Measurements from ENCODE around the gene SH3PXD2A. TPM values are rescaled to one million over a fixed set of nuclear protein-coding genes. Genes with fewer than 3 reads are reported as not detected.

Gene SH3PXD2A
- total RNA-seq, 3 donors from 2014 or later, result 14.3 to 30.5 (median 14.7) TPM

DNA sequence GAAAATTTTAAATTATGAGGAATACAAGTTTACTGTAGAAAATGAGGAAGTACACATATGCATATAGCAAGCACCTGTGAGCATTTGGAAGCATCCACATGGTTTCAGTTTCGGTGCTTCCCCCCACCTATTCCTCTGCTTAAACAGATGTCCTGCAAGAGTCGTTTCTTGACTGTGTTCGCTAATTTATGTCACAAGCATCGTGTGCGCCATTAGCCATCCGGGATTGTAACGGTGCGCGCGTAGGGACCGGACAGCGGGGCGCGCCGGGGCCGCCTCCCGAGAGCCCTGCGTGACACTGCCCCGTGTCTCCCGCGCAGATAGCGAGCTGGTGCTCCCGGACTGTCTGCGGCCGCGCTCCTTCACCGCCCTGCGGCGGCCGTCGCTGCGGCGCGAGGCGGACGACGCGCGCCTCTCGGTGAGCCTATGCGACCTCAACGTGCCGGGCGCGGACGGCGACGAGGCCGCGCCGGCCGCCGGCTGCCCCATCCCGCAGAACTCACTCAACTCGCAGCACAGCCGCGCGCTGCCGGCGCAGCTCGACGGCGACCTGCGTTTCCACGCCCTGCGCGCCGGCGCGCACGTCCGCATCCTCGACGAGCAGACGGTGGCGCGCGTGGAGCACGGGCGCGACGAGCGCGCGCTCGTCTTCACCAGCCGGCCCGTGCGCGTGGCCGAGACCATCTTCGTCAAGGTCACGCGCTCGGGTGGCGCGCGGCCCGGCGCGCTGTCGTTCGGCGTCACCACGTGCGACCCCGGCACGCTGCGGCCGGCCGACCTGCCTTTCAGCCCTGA, 271.0 kb downstream of the SH3PXD2A start:
- Histone ChIP-seq H3K4me3 (peak overlapping the region; percentile 41 to 67 (median 51)), H3K9me3 (peaks cover 7 to 8% of the 10 kb centered on the region in 2 donors), H3K27ac (peak overlapping the region in 1 of 2 donors; percentile 25), H3K4me1 (no peaks in the 10 kb centered on the region), H3K27me3 (no peaks in the 10 kb centered on the region), H3K36me3 (no peaks in the 10 kb centered on the region)
- TF ChIP-seq POLR2AphosphoS5 (IDR thresholded peaks at IDR 0.05) (no peak), POLR2A (IDR thresholded peaks at IDR 0.05) (no peak)
- intact Hi-C loops (cut with DNase I; ENCODE audit: low total_unique reads), result no loop called here
- DNase-seq (ENCODE audit: low spot score in 2 of 2), result no peak

DNA sequence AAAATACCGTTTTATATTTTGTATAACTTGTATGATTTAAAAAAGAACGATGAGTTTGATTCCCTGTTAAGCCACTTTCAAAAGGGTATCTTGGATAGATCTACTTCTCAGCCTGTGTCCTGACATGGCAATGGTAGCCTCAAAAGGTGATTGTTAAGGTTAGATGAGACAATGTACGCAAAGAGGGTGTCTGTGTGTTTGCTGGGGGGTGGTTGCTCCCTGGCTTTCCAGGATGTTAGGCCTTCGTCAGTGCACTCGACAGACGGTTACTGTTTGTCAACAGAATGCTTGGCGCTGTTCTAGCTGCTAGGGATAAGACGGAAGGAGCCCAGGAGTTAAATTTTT, 271.5 kb downstream of the SH3PXD2A start:
- DNase-seq (ENCODE audit: low spot score in 2 of 2), result no peak
- intact Hi-C loops (cut with DNase I; ENCODE audit: low total_unique reads), result no loop called here
- Histone ChIP-seq H3K4me1 (no peaks in the 10 kb centered on the region), H3K27ac (no peak overlapping the region), H3K4me3 (peak overlapping the region; percentile 41 to 67 (median 51)), H3K36me3 (no peaks in the 10 kb centered on the region), H3K9me3 (peaks cover 7 to 8% of the 10 kb centered on the region in 2 donors), H3K27me3 (no peaks in the 10 kb centered on the region)
- TF ChIP-seq POLR2A (IDR thresholded peaks at IDR 0.05) (no peak), POLR2AphosphoS5 (IDR thresholded peaks at IDR 0.05) (no peak)
- TF ChIP-seq, protein P1, sequence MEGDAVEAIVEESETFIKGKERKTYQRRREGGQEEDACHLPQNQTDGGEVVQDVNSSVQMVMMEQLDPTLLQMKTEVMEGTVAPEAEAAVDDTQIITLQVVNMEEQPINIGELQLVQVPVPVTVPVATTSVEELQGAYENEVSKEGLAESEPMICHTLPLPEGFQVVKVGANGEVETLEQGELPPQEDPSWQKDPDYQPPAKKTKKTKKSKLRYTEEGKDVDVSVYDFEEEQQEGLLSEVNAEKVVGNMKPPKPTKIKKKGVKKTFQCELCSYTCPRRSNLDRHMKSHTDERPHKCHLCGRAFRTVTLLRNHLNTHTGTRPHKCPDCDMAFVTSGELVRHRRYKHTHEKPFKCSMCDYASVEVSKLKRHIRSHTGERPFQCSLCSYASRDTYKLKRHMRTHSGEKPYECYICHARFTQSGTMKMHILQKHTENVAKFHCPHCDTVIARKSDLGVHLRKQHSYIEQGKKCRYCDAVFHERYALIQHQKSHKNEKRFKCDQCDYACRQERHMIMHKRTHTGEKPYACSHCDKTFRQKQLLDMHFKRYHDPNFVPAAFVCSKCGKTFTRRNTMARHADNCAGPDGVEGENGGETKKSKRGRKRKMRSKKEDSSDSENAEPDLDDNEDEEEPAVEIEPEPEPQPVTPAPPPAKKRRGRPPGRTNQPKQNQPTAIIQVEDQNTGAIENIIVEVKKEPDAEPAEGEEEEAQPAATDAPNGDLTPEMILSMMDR (IDR thresholded peaks at IDR 0.05), result no peak

DNA sequence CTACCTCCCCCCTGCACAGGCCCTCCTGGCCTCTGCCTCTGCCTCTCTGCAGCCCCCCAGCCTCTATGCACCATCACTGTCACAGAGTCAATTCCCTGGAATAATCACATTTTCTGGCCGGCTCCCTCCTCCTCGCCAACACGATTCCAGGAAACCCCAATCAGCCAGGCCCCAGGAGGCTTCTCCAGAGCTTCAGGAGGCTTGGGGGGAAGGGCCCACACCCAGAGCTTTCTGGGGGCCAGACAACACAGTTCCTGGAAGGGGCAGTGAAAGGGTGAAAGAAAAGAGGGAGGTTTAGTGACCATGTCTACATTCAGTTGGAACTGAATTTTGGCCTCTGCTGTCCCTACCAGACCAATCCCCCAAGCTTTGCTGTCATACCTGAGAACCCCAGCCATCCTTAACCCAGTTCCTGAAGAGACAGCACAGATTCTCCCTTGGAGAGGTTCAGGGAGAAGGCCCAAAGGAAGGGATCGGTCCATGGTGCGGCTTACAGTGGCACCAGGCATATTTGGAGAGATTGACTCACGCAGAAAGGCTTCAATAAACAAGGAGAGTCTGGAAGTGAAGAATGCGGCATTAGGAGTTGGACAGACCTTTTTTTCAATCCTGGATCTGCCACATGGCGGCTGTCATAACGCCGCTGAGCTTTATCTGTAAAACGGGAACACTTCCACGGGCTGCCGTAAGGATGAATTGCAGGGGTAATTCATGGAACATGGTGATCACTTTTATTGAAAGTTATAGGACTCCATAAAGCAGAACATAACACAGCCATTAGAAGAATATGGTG, 272.8 kb downstream of the SH3PXD2A start:
- no peak for DNase-seq (ENCODE audit: low spot score in 2 of 2)
- no peaks in the 10 kb centered on the region for H3K4me1 ChIP-seq
- intact Hi-C loops (cut with DNase I; ENCODE audit: low total_unique reads), result no loop called here
- H3K9me3 ChIP-seq, result peaks cover 0 to 5% of the 10 kb centered on the region in 2 donors
- no peaks in the 10 kb centered on the region for H3K36me3 ChIP-seq
- no peak overlapping the region for H3K4me3 ChIP-seq
- H3K27ac ChIP-seq, result no peak overlapping the region
- H3K27me3 ChIP-seq, result no peaks in the 10 kb centered on the region
- TF ChIP-seq POLR2AphosphoS5 (IDR thresholded peaks at IDR 0.05), result no peak
- no peak for TF ChIP-seq POLR2A (IDR thresholded peaks at IDR 0.05)
- TF ChIP-seq, protein P1 (IDR thresholded peaks at IDR 0.05), result no peak

DNA sequence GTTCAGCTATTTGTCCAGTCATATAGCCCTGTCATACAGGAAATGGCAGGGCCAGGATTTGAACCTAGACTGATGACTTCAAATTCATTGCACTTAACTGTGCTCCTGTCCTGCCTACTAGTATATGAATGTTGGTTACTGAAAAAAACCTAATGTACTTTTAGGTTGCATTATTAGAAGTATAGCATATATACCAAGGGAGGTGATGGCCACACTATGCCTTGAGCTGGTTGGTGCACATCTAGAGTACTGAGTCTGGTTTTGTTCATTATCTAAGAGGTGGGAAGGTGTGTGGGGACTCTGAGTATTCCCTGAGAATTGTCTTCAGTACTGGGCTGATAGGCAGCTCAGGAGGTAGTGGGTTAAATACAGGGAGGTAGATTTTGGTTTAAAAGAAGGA, 273.9 kb downstream of the SH3PXD2A start:
- intact Hi-C loops (cut with DNase I; ENCODE audit: low total_unique reads), result loop anchor here (2.0 kb wide), 1 partner anchor 155 kb away; no protein-coding TSS in a partner anchor

DNA sequence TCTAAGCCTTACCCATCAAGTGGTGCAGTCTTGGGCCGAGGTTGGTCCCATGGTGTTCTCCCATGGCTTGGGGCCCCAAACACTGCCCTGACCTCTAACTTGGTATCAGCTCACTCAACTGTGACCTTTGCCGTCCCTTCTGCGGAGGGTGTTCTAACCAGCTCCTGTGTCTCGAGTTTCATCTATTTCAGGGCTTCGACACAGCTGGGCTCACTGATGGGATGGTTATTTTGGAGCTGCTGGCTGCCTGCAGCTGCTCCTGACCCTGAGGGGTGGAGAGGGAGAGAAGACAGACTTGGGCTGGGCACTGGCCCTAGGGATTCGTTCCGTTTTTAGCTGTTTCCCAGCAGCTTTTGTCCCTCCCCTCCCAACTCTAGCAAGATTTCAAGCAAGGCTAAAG, 274.9 kb downstream of the SH3PXD2A start:
- no peak for DNase-seq (ENCODE audit: low spot score in 2 of 2)
- H3K9me3 ChIP-seq, result no peaks in the 10 kb centered on the region
- H3K27me3 ChIP-seq, result no peaks in the 10 kb centered on the region
- intact Hi-C loops (cut with DNase I; ENCODE audit: low total_unique reads), result loop anchor here (2.0 kb wide), 1 partner anchor 154 kb away; no protein-coding TSS in a partner anchor
- no peak overlapping the region for H3K4me3 ChIP-seq
- no peaks in the 10 kb centered on the region for H3K36me3 ChIP-seq
- H3K27ac ChIP-seq, result no peak overlapping the region
- no peaks in the 10 kb centered on the region for H3K4me1 ChIP-seq
- no peak for TF ChIP-seq POLR2AphosphoS5 (IDR thresholded peaks at IDR 0.05)
- TF ChIP-seq, protein P1 (IDR thresholded peaks at IDR 0.05), result no peak
- TF ChIP-seq POLR2A (IDR thresholded peaks at IDR 0.05), result no peak

More for the DNA sequence above, 273.9 kb downstream of the SH3PXD2A start:
- Histone ChIP-seq H3K9me3 (no peaks in the 10 kb centered on the region), H3K27me3 (no peaks in the 10 kb centered on the region), H3K27ac (no peak overlapping the region), H3K36me3 (no peaks in the 10 kb centered on the region), H3K4me3 (no peak overlapping the region), H3K4me1 (no peaks in the 10 kb centered on the region)
- DNase-seq (ENCODE audit: low spot score in 2 of 2), result no peak
- TF ChIP-seq, protein P1 (IDR thresholded peaks at IDR 0.05), result no peak
- TF ChIP-seq POLR2A (IDR thresholded peaks at IDR 0.05), result no peak
- TF ChIP-seq POLR2AphosphoS5 (IDR thresholded peaks at IDR 0.05), result no peak
